HG02642 (cell line): ENCODE measurements around the gene FERD3L.

Source experiments
- ATAC-seq: cut with Tn5 transposase; IDR thresholded peaks from one replicate; pipeline ENCODE4 v1.9.1; 2021; ENCODE audit warnings: mild to moderate bottlenecking; ENCODE audit not compliant: unreplicated experiment, poor library complexity

Gene FERD3L

DNA sequence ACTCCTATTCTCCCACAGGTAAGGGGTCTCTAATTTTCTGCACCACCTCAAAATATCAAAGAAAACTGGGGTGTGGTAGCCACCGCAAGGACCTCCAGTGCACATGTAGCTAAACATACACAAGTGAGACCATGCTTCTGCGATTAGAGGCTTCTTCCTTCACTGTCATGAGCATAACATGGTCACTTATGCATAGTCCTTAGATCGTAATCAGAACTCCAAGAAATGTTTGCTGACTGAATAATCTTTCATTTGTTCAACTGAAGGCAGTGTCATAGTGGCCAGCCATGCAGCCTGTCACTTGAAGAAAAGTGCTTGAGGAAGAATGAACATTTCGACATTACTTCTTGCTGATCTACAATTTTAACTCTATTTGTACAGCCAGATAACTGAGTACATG lies 42.3 kb downstream of the FERD3L start:
- no peak for ATAC-seq

DNA sequence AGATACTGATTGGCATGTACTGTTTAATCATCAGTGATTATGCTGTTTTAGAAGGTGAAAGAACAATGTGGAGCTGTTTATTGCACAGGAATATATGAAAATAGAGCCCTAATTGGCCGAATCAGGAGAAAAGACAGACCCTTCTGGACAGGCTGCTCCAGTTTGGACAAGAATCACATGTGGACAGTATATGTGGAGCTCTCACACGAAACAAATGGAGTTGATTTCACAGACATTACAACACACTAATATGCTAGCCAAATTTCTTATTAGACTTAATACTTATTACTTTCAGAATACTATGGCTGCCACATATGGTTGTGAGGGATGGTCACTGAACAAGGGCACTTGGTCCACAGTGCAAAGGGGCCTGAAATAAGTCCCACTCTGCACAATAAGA lies 43.3 kb downstream of the FERD3L start:
- no peak for ATAC-seq

DNA sequence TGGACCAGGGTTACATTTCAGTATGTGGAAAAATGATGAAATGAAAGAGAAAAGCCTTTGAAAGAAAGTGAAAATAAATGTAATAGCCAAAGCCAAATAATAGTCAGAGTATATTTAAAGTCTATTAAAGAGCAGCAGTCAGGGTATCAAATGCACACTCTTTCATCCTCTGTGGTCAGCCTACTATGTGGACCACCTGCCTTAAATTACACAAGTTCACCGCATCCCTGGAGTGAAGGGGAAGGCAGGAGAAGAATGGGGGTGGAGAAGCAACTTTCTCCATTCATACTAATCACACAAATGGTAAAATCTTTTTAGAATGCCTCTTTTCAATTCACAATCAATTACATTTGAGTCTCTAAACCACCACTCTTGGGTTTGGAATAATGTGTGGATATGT lies 43.7 kb downstream of the FERD3L start:
- no peak for ATAC-seq

DNA sequence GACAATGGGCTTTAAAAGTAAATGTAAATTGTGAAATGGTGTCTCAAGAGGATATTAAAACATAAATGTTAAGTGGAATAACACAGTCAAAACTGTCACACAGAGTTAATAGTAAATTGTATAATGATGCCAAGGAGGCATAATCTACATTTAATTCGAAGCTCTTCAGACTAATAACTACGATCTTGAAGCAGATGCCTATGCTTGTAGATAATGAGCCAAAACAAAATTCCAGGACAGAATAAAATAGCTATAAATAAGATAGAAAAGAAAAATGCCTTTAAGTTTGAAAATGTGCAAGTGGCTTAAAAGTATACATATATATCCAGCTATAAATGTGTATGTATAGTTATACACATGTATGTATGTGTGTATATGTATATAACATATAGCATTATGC lies 45.3 kb downstream of the FERD3L start:
- ATAC-seq = no peak

DNA sequence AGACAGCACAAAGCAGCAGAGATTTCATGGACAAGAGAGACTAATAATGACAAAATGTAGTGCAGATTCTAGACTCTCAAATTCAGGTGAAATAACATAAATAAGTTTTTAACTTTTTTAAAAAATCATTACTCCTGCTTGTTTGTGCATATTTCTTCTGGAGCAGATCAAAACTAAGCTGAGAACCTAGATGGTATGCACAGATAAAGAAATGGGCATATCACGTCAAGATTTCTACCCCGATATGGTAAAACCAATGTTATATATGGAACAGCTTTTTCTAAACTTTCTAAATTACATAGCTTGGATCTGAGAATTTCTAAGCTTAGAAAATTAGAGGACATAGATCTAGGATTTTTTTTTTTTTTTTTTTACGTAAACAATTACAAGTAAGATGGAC lies 46.0 kb downstream of the FERD3L start:
- no peak for ATAC-seq

DNA sequence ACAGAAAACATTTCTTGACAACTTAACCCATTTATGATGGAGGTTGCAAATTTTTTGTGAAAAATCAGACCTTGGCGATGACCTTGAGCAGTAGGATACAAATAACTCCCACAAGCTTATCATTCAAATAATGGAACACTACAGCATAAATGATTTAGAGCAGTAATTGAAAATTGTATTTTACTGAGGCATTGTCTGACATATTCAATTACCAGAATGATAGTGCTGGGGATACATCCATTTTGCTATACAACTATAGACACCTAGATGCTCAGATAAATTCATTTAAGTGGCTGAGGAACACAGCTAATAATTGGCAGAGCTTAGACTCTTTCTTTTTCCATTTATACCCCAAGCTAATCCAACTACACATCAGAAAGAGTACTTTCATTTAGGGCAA lies 46.7 kb downstream of the FERD3L start:
- no peak for ATAC-seq

DNA sequence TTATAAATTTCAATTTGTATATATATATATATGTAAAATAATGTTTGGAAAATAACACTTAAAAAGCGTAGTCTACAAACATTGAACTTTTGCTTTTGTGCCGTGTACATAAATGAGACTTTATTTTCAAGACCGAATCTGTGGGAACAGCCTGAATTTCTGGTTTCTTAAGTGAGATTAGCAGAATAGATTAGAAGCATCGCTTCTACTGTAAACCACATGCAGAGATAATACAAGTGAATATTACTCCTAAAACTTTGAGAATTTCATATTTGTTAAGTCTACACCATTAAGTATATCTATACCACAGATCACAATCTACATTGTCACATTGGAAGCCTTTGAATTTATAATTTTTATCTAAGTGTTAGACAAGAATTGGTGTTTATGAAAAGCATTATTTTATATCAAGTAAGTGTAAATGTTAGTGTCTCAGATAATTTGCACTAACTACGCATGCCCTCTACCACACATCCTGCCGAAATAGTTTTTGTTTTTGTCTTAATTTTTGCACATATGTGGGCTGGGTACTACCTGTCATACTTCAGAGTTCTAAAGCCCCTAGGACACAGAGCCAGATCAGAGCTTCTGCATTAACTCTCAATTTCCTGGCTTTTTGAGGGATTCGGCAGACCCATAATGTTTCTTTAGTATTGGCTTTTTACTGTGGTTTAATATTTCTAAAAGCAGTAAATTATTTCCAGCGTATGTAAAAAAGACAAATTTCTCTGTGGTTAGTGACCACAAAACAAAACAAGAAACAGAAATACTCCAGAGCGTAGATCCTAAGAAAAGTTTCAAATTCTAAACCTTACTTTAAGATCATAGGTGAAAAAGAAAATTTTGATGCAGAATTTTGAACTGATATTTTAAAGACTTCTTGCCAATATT lies 47.8 kb downstream of the FERD3L start:
- no peak for ATAC-seq

DNA sequence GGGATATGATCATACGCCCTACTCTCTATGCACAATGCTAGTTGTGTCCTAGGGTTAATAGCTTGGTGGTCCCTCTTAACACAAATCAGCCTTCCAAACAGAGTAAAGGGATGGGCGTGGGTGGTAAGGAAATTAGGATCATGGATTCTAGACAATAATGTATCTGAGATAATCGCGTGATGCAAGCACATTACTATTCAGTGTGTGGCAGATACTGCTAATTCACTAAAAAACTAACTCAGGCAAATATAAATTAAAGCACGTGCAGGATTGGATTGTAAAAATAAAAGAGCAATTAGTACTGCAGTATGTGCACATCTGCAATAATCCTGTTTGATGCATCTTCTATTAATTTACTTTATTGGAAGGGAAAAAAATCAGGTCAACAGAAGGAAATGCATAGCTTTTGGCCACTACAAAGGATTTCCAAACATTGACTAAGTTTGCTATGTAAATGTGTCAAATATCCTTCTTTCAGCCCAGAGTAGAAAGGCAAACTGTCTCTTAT lies 49.8 kb downstream of the FERD3L start:
- no peak for ATAC-seq
